AG04449 (cell line): ENCODE results near the gene LPP.
A peak's percentile ranks its signal among the peaks of the same experiment; 100 is the strongest.

Experiments
- CTCF ChIA-PET: fragments of 350-600 bp; formaldehyde crosslinking; extraction: SDS; loops from one replicate; lab custom pipeline; 2021; ENCODE audit warnings: antibody characterized with exemption; lab: Yijun Ruan, JAX
- POLR2A ChIA-PET: fragments of 400-600, 350-600 bp; formaldehyde crosslinking; extraction: SDS; loops from one replicate; lab custom pipeline; 2020; ENCODE audit warnings: antibody characterized with exemption, inconsistent platforms; lab: Yijun Ruan, JAX
- DNase-seq: peaks from one replicate; pipeline ENCODE4 v3.0.0-alpha.2; 2010; ENCODE audit warnings: low read depth, low spot score
- H3K4me3 ChIP-seq: 2 replicates; pipeline ENCODE4 v1.5.1; 2011; ENCODE audit warnings: low read depth, mild to moderate bottlenecking, control low read depth, low read length
- TF ChIP-seq, protein P1 (sequence below): IDR thresholded peaks from one replicate; pipeline ENCODE4 v1.5.1; 2011; ENCODE audit warnings: mild to moderate bottlenecking, moderate library complexity, low read length, control low read depth, inconsistent platforms; ENCODE audit not compliant: insufficient read depth; ENCODE audit errors: missing control alignments

The LPP gene

GRCh38 chr3:188269040-188269439, 115.1 kb downstream of the LPP start:
- ChIA-PET POLR2A (interaction anchor here (0.7 to 2.1 kb wide), 3 partner anchors 30 to 526 kb away, joined by 3 to 14 read pairs (median 9); partner anchors contain the start of gene BCL6), CTCF (interaction anchor here (1.4 to 5.2 kb wide), 4 partner anchors 13 to 686 kb away, joined by 3 to 46 read pairs (median 15); no protein-coding TSS in a partner anchor)
- TF ChIP-seq, protein P1, sequence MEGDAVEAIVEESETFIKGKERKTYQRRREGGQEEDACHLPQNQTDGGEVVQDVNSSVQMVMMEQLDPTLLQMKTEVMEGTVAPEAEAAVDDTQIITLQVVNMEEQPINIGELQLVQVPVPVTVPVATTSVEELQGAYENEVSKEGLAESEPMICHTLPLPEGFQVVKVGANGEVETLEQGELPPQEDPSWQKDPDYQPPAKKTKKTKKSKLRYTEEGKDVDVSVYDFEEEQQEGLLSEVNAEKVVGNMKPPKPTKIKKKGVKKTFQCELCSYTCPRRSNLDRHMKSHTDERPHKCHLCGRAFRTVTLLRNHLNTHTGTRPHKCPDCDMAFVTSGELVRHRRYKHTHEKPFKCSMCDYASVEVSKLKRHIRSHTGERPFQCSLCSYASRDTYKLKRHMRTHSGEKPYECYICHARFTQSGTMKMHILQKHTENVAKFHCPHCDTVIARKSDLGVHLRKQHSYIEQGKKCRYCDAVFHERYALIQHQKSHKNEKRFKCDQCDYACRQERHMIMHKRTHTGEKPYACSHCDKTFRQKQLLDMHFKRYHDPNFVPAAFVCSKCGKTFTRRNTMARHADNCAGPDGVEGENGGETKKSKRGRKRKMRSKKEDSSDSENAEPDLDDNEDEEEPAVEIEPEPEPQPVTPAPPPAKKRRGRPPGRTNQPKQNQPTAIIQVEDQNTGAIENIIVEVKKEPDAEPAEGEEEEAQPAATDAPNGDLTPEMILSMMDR = no peak
- no peak for DNase-seq
- no peak overlapping the region for H3K4me3 ChIP-seq

DNA sequence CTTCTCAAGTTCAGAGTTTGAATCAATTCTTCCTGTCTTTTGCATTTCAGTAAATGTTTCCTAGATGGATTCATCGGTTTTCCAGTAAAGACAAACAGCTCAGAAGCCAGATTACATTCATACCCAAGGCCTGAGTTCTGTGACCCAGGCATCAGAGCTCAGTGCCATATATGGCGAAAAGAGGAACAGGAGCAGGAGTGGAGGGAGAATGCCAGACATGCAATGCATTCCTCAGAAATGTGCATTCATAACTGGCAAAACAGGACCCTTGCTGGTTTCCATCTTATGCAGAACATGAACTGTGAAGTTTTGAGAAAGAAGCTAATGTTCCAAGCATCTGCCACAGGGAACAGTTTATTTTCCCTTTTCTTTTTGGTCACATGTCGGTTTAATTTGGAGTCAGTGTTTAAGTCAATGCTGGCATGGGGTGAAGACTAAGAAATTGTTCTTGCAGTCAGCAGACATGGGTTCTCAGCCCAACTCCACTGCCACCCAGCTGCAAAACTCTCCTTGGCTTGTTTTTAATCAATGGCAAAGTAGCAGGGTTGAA, 116.5 kb downstream of the LPP start:
- peak; percentile 95 for DNase-seq
- ChIA-PET CTCF (interaction anchor here (0.7 to 5.2 kb wide), 5 partner anchors 223 to 684 kb away, joined by 3 to 46 read pairs (median 4); no protein-coding TSS in a partner anchor), POLR2A (interaction anchor here (0.9 to 2.8 kb wide), 6 partner anchors 24 to 530 kb away, joined by 3 to 14 read pairs (median 8); partner anchors contain the start of gene BCL6)
- H3K4me3 ChIP-seq = no peak overlapping the region
- TF ChIP-seq, protein P1 = no peak

- TF ChIP-seq, protein P1 = no peak
- no peak overlapping the region for H3K4me3 ChIP-seq
- ChIA-PET POLR2A (interaction anchor here (1.0 to 2.8 kb wide), 9 partner anchors 8 to 531 kb away, joined by 3 to 14 read pairs (median 5); partner anchors contain the start of gene BCL6), CTCF (interaction anchor here (0.8 to 5.2 kb wide), 7 partner anchors 13 to 683 kb away, joined by 3 to 46 read pairs (median 4); no protein-coding TSS in a partner anchor)
- DNase-seq = no peak
Measured at GRCh38 chr3:188271226-188271914, 117.4 kb downstream of the LPP start.

DNA sequence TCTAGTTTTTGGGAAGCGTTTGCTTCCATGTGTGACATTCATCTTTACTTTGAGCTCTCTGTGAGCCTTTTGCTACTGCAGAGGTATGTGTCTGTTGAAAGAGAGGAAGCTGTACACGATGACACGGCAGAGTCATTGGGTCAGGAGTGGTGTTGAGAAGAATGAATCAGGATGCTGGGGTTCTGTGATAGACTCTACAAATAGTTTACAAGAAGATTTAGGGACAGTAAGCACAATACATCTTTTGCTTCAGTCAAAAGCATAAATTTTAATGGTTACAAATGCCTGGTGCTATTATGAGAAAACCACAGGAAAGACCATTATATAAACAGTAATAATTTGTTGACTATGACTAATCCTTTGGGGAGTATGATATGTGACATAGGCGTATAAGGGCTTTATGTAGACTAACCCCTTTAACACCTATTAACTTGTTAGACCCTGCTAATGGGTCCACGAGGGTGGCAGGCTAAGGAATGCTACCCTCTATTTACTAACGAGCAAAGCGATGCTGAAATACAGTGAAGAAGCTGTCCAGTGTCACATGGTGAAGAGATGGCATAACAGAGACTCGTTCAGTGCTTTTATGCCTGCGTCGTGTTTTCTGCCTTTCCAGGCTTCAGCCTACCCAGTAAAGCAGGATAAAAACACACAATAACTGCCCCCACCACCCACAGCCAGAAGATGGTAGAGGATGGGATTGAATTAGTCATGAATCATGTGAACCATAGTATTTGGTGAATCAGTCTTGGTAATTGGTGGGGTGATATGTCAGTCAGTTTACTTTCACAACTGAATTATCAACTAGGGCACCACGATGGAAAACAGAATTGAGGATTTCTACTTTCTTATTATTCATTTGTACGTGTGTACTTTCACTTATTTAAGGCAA, 118.8 kb downstream of the LPP start:
- peak; percentile 85 for DNase-seq
- CTCF ChIA-PET = interaction anchor here (1.2 to 1.4 kb wide), 3 partner anchors 106 to 682 kb away, joined by 3 to 14 read pairs (median 4); no protein-coding TSS in a partner anchor

GRCh38 chr3:188274249-188274915, 120.4 kb downstream of the LPP start:
- ChIA-PET CTCF (interaction anchor here (0.9 to 1.4 kb wide), 4 partner anchors 8 to 534 kb away, joined by 3 to 5 read pairs (median 4); no protein-coding TSS in a partner anchor), POLR2A (interaction anchor here (0.8 kb wide), 1 partner anchor 467 kb away, joined by 3 read pairs; no protein-coding TSS in a partner anchor)
- DNase-seq = no peak
- no peak overlapping the region for H3K4me3 ChIP-seq
- TF ChIP-seq, protein P1 = no peak

More for the DNA sequence above, 118.8 kb downstream of the LPP start:
- TF ChIP-seq, protein P1 = no peak
- no peak overlapping the region for H3K4me3 ChIP-seq
- POLR2A ChIA-PET = interaction anchor here (1.0 to 2.8 kb wide), 6 partner anchors 9 to 532 kb away, joined by 3 to 10 read pairs (median 4); partner anchors contain the start of gene BCL6
